Measurements from ENCODE around the gene TRIM65. TPM values are rescaled to one million over a fixed set of nuclear protein-coding genes. Genes with fewer than 3 reads are reported as not detected.
A peak's percentile ranks its signal among the peaks of the same experiment; 100 is the strongest.

TRIM65 gene
- total and polyA plus RNA-seq, 10 of the 15 experiments (the other 5 are each of a cell fraction or from before 2014, with no cell fraction given), result 1.4 to 26.0 (median 10.8) TPM

- TF ChIP-seq, protein P1, sequence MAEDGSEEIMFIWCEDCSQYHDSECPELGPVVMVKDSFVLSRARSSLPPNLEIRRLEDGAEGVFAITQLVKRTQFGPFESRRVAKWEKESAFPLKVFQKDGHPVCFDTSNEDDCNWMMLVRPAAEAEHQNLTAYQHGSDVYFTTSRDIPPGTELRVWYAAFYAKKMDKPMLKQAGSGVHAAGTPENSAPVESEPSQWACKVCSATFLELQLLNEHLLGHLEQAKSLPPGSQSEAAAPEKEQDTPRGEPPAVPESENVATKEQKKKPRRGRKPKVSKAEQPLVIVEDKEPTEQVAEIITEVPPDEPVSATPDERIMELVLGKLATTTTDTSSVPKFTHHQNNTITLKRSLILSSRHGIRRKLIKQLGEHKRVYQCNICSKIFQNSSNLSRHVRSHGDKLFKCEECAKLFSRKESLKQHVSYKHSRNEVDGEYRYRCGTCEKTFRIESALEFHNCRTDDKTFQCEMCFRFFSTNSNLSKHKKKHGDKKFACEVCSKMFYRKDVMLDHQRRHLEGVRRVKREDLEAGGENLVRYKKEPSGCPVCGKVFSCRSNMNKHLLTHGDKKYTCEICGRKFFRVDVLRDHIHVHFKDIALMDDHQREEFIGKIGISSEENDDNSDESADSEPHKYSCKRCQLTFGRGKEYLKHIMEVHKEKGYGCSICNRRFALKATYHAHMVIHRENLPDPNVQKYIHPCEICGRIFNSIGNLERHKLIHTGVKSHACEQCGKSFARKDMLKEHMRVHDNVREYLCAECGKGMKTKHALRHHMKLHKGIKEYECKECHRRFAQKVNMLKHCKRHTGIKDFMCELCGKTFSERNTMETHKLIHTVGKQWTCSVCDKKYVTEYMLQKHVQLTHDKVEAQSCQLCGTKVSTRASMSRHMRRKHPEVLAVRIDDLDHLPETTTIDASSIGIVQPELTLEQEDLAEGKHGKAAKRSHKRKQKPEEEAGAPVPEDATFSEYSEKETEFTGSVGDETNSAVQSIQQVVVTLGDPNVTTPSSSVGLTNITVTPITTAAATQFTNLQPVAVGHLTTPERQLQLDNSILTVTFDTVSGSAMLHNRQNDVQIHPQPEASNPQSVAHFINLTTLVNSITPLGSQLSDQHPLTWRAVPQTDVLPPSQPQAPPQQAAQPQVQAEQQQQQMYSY (CRISPR knock-in tag; IDR thresholded peaks at IDR 0.05), result no peak
- TF ChIP-seq NFYA (IDR thresholded peaks at IDR 0.05; ENCODE audit: borderline replicate concordance, low read depth, low read length) (no peak), EED (IDR thresholded peaks at IDR 0.05; ENCODE audit: low read depth) (peak; percentile 90), RELB (IDR thresholded peaks at IDR 0.05; ENCODE audit: low read depth) (peak; percentile 47; the same call in 1 of the 2 replicates), MAX (IDR thresholded peaks at IDR 0.05; ENCODE audit: low read depth, low read length) (no peak), TCF12 (IDR thresholded peaks at IDR 0.05; ENCODE audit: low read depth, low read length) (peak; percentile 93), WRNIP1 (IDR thresholded peaks at IDR 0.05; ENCODE audit: borderline replicate concordance, low read depth, low read length) (no peak), IRF5 (IDR thresholded peaks at IDR 0.05; ENCODE audit: borderline replicate concordance) (no peak), ZZZ3 (IDR thresholded peaks at IDR 0.05; ENCODE audit: control insufficient read depth, insufficient read length, low read depth) (no peak), POU2F2 (IDR thresholded peaks at IDR 0.05; ENCODE audit: borderline replicate concordance, low read depth, low read length) (0 out of 3 replicates have a peak, but pooled peaks have one; percentile 10), MYB (IDR thresholded peaks at IDR 0.05; ENCODE audit: borderline replicate concordance, low read depth, low read length) (no peak), ATF7 (IDR thresholded peaks at IDR 0.05; ENCODE audit: low read depth) (no peak), PML (IDR thresholded peaks at IDR 0.05; ENCODE audit: low read length) (no peak)
- TF ChIP-seq, protein P2, sequence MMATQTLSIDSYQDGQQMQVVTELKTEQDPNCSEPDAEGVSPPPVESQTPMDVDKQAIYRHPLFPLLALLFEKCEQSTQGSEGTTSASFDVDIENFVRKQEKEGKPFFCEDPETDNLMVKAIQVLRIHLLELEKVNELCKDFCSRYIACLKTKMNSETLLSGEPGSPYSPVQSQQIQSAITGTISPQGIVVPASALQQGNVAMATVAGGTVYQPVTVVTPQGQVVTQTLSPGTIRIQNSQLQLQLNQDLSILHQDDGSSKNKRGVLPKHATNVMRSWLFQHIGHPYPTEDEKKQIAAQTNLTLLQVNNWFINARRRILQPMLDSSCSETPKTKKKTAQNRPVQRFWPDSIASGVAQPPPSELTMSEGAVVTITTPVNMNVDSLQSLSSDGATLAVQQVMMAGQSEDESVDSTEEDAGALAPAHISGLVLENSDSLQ (IDR thresholded peaks at IDR 0.05), result peak; percentile 54; the same call in 1 of the 2 replicates
- TF ChIP-seq, protein P3, sequence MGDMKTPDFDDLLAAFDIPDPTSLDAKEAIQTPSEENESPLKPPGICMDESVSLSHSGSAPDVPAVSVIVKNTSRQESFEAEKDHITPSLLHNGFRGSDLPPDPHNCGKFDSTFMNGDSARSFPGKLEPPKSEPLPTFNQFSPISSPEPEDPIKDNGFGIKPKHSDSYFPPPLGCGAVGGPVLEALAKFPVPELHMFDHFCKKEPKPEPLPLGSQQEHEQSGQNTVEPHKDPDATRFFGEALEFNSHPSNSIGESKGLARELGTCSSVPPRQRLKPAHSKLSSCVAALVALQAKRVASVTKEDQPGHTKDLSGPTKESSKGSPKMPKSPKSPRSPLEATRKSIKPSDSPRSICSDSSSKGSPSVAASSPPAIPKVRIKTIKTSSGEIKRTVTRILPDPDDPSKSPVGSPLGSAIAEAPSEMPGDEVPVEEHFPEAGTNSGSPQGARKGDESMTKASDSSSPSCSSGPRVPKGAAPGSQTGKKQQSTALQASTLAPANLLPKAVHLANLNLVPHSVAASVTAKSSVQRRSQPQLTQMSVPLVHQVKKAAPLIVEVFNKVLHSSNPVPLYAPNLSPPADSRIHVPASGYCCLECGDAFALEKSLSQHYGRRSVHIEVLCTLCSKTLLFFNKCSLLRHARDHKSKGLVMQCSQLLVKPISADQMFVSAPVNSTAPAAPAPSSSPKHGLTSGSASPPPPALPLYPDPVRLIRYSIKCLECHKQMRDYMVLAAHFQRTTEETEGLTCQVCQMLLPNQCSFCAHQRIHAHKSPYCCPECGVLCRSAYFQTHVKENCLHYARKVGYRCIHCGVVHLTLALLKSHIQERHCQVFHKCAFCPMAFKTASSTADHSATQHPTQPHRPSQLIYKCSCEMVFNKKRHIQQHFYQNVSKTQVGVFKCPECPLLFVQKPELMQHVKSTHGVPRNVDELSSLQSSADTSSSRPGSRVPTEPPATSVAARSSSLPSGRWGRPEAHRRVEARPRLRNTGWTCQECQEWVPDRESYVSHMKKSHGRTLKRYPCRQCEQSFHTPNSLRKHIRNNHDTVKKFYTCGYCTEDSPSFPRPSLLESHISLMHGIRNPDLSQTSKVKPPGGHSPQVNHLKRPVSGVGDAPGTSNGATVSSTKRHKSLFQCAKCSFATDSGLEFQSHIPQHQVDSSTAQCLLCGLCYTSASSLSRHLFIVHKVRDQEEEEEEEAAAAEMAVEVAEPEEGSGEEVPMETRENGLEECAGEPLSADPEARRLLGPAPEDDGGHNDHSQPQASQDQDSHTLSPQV (IDR thresholded peaks at IDR 0.05), result no peak
- TF ChIP-seq, protein P4, sequence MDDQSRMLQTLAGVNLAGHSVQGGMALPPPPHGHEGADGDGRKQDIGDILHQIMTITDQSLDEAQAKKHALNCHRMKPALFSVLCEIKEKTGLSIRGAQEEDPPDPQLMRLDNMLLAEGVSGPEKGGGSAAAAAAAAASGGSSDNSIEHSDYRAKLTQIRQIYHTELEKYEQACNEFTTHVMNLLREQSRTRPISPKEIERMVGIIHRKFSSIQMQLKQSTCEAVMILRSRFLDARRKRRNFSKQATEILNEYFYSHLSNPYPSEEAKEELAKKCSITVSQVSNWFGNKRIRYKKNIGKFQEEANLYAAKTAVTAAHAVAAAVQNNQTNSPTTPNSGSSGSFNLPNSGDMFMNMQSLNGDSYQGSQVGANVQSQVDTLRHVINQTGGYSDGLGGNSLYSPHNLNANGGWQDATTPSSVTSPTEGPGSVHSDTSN (IDR thresholded peaks at IDR 0.05; ENCODE audit: insufficient replicate concordance, low read depth, low read length), result peak; percentile 61
Measured at GRCh38 chr17:75864448-75864871, 32.3 kb downstream of the TRIM65 start (continued).

All from GM12878 (cell line).